Effector memory CD8-positive, alpha-beta T cell (primary cell): ENCODE results near the gene KIAA1328.
A peak's percentile ranks its signal among the peaks of the same experiment; 100 is the strongest.
"Not testable (repeated sequence)": the region's sequence is repeated elsewhere in the genome, so short reads cannot be mapped to it uniquely, and the experiment has no call there.

Experiments used
- ATAC-seq: fragments of 150-1000 bp; cut with Tn5 transposase; replicated peaks from 2 replicates; pipeline ENCODE4 v1.10.0; 2021; ENCODE audit warnings: mild to moderate bottlenecking, moderate library complexity
- DNase-seq, 3 experiments: peaks; one replicate each; pipeline ENCODE4 v3.0.0; 2021
- H3K27ac Mint-ChIP-seq, 2 donors: one replicate each; pipeline ENCODE4 v1.8.0; 2022; ENCODE audit warnings: mild to moderate bottlenecking in 2 of 2, mixed read lengths in 2 of 2, moderate library complexity in 2 of 2
- H3K27me3 Mint-ChIP-seq, 2 donors: one replicate each; pipeline ENCODE4 v1.8.0; 2022; ENCODE audit warnings: mixed read lengths in 2 of 2
- H3K36me3 Mint-ChIP-seq: one replicate; pipeline ENCODE4 v1.8.0; 2022; ENCODE audit warnings: mild to moderate bottlenecking, moderate library complexity, mixed read lengths; ENCODE audit not compliant: insufficient read depth
- H3K4me1 Mint-ChIP-seq, 2 donors: one replicate each; pipeline ENCODE4 v1.8.0; 2022; ENCODE audit warnings: low read depth in 2 of 2, mixed read lengths in 2 of 2
- H3K4me3 Mint-ChIP-seq, 2 donors: one replicate each; pipeline ENCODE4 v1.8.0; 2022; ENCODE audit warnings: mild to moderate bottlenecking in 2 of 2, mixed read lengths in 2 of 2, moderate library complexity in 2 of 2
- H3K9me3 Mint-ChIP-seq, 2 donors: one replicate each; pipeline ENCODE4 v1.8.0; 2022; ENCODE audit warnings: mixed read lengths in 2 of 2

Gene KIAA1328

GRCh38 chr18:36903215-36903928 is 74.4 kb downstream of the KIAA1328 start:
- Mint-ChIP-seq H3K36me3 (no peaks in the 10 kb centered on the region), H3K4me1 (peaks cover 0 to 5% of the 10 kb centered on the region in 2 donors), H3K27ac (no peak overlapping the region), H3K4me3 (no peak overlapping the region), H3K27me3 (no peaks in the 10 kb centered on the region), H3K9me3 (no peaks in the 10 kb centered on the region)
- ATAC-seq (no peak), DNase-seq (no peak)

GRCh38 chr18:36905571-36905970 is 76.6 kb downstream of the KIAA1328 start:
- Mint-ChIP-seq H3K4me3 (no peak overlapping the region), H3K4me1 (peaks cover 0 to 5% of the 10 kb centered on the region in 2 donors), H3K9me3 (no peaks in the 10 kb centered on the region), H3K27ac (no peak overlapping the region), H3K36me3 (no peaks in the 10 kb centered on the region), H3K27me3 (no peaks in the 10 kb centered on the region)
- ATAC-seq: no peak
- no peak for DNase-seq

- not testable (repeated sequence) for H3K36me3 Mint-ChIP-seq, H3K4me3 Mint-ChIP-seq, ATAC-seq, H3K9me3 Mint-ChIP-seq, H3K27me3 Mint-ChIP-seq, DNase-seq
- peak overlapping the region in 1 of 2 donors; percentile 30 for H3K27ac Mint-ChIP-seq
- peaks cover 8 to 28% of the 10 kb centered on the region in 2 donors for H3K4me1 Mint-ChIP-seq
These were observed 80.4 kb downstream of the KIAA1328 start for GRCh38 chr18:36909282-36909681.

- H3K27me3 Mint-ChIP-seq: no peaks in the 10 kb centered on the region
- H3K4me3 Mint-ChIP-seq: no peak overlapping the region
- ATAC-seq: no peak
- H3K9me3 Mint-ChIP-seq: no peaks in the 10 kb centered on the region
- peak overlapping the region in 1 of 2 donors; percentile 49 for H3K27ac Mint-ChIP-seq
- H3K4me1 Mint-ChIP-seq: peaks cover 8 to 27% of the 10 kb centered on the region in 2 donors
- H3K36me3 Mint-ChIP-seq: peaks cover 3% of the 10 kb centered on the region
- no peak for DNase-seq
These were observed 84.0 kb downstream of the KIAA1328 start for GRCh38 chr18:36912887-36913286.

- Mint-ChIP-seq H3K4me3 (no peak overlapping the region), H3K4me1 (peaks cover 2 to 17% of the 10 kb centered on the region in 2 donors), H3K36me3 (peaks cover 3% of the 10 kb centered on the region), H3K27me3 (no peaks in the 10 kb centered on the region), H3K9me3 (no peaks in the 10 kb centered on the region), H3K27ac (peak overlapping the region in 1 of 2 donors; percentile 42)
- ATAC-seq: no peak
- DNase-seq: no peak
These were observed 89.0 kb downstream of the KIAA1328 start for GRCh38 chr18:36917907-36918306.

GRCh38 chr18:36929601-36930000 is 100.7 kb downstream of the KIAA1328 start:
- no peaks in the 10 kb centered on the region for H3K9me3 Mint-ChIP-seq
- H3K4me1 Mint-ChIP-seq: peaks cover 0 to 4% of the 10 kb centered on the region in 2 donors
- no peaks in the 10 kb centered on the region for H3K27me3 Mint-ChIP-seq
- no peak for DNase-seq
- ATAC-seq: no peak
- no peak overlapping the region for H3K4me3 Mint-ChIP-seq
- no peaks in the 10 kb centered on the region for H3K36me3 Mint-ChIP-seq
- H3K27ac Mint-ChIP-seq: peak overlapping the region in 1 of 2 donors; percentile 19

DNA sequence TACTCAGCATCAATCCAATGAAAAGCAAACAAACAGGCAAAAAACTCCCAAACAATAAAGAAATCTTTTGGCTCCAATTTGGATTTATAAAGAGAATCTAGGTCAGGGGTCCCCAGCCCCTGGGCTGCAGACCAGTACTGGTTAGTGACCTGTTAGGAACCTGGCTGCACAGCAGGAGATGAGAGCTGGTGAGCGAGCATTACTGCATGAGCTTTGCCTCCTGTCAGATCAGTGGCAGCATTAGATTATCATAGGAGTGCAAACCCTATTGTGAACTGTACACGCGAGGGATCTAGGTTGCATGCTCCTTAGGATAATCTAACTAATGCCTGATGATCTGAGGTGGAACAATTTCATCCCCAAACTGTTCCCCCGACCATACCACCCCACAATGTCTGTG is 102.2 kb downstream of the KIAA1328 start:
- peaks cover 0 to 4% of the 10 kb centered on the region in 2 donors for H3K4me1 Mint-ChIP-seq
- no peaks in the 10 kb centered on the region for H3K9me3 Mint-ChIP-seq
- H3K27me3 Mint-ChIP-seq: no peaks in the 10 kb centered on the region
- no peak overlapping the region for H3K27ac Mint-ChIP-seq
- no peaks in the 10 kb centered on the region for H3K36me3 Mint-ChIP-seq
- ATAC-seq (no peak), DNase-seq (no peak)
- no peak overlapping the region for H3K4me3 Mint-ChIP-seq

DNA sequence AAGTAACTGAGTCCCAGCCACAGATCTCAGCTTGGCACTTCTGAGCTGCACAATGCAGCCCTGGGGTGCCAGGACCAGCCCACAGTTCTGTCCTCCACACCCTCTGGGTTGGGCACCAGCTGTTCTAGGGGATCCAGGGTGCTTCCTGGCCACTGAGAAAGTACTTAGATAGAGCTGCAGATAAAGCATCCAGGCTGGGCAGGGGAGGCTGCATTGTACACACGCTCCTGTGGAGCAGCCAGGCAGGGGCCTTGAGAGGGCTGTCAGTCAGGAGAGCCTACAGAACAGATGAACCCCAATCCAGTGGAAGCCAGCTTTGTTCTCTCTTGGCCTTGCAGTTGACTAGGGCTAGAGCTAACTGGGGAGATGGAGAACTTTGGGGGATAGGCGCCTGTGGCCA is 104.6 kb downstream of the KIAA1328 start:
- no peak for DNase-seq
- peaks cover 0 to 9% of the 10 kb centered on the region in 2 donors for H3K9me3 Mint-ChIP-seq
- H3K27ac Mint-ChIP-seq: no peak overlapping the region
- ATAC-seq: no peak
- H3K4me1 Mint-ChIP-seq: peaks cover 0 to 4% of the 10 kb centered on the region in 2 donors
- no peak overlapping the region for H3K4me3 Mint-ChIP-seq
- H3K36me3 Mint-ChIP-seq: no peaks in the 10 kb centered on the region
- no peaks in the 10 kb centered on the region for H3K27me3 Mint-ChIP-seq

GRCh38 chr18:36934884-36935283 is 106.0 kb downstream of the KIAA1328 start:
- H3K27me3 Mint-ChIP-seq: no peaks in the 10 kb centered on the region
- peaks cover 0 to 14% of the 10 kb centered on the region in 2 donors for H3K9me3 Mint-ChIP-seq
- DNase-seq: no peak
- H3K36me3 Mint-ChIP-seq: no peaks in the 10 kb centered on the region
- peaks cover 0 to 4% of the 10 kb centered on the region in 2 donors for H3K4me1 Mint-ChIP-seq
- H3K27ac Mint-ChIP-seq: no peak overlapping the region
- ATAC-seq: no peak
- H3K4me3 Mint-ChIP-seq: no peak overlapping the region

DNA sequence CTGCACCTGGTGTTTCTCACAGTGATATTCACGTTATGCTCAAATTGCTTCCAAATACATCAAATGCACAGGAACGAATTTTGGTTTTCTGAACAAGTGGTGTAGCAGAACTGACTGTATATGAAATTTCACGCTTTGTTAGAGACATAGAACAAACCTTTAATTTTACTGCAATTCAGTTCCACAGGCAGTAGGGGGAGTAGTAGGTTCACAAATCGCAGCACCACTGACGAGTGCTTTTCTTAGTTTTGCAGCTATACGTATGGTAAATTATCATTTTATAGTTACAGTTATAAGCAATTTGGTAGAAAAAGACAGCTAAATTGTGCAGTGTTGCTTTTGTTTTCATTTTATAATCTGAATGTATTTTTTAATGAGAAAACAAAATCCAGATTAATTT is 113.3 kb downstream of the KIAA1328 start:
- Mint-ChIP-seq H3K4me1 (no peaks in the 10 kb centered on the region), H3K4me3 (no peak overlapping the region), H3K27ac (no peak overlapping the region), H3K36me3 (peaks cover 3% of the 10 kb centered on the region), H3K9me3 (peaks cover 0 to 14% of the 10 kb centered on the region in 2 donors), H3K27me3 (no peaks in the 10 kb centered on the region)
- ATAC-seq (no peak), DNase-seq (no peak)

GRCh38 chr18:36947820-36948348 is 119.0 kb downstream of the KIAA1328 start:
- peaks cover 3% of the 10 kb centered on the region for H3K36me3 Mint-ChIP-seq
- H3K4me1 Mint-ChIP-seq: no peaks in the 10 kb centered on the region
- H3K4me3 Mint-ChIP-seq: no peak overlapping the region

DNA sequence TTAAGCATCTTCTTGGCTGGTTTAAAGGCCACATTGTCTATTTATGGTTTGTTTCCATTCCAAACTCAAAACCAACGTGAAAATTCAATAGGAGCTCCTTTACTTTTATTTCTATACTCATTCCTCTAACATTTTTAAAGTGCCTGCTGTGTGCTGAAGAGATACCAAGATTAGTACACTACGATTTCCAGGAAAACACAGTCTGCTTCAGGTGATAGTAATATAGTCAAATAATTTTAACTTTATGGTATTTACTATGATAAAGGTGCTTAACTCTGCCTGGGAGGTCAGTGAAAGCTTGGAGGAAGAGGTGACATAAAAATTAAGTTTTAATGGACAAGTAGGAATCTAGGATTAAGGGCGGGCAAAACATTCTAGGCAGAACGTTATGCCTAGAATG is 121.4 kb downstream of the KIAA1328 start:
- Mint-ChIP-seq H3K36me3 (peaks cover 7% of the 10 kb centered on the region), H3K27me3 (no peaks in the 10 kb centered on the region)

More at GRCh38 chr18:36947820-36948348, 119.0 kb downstream of the KIAA1328 start:
- Mint-ChIP-seq H3K9me3 (no peaks in the 10 kb centered on the region), H3K27ac (no peak overlapping the region), H3K27me3 (no peaks in the 10 kb centered on the region)
- DNase-seq (no peak), ATAC-seq (no peak)

DNA sequence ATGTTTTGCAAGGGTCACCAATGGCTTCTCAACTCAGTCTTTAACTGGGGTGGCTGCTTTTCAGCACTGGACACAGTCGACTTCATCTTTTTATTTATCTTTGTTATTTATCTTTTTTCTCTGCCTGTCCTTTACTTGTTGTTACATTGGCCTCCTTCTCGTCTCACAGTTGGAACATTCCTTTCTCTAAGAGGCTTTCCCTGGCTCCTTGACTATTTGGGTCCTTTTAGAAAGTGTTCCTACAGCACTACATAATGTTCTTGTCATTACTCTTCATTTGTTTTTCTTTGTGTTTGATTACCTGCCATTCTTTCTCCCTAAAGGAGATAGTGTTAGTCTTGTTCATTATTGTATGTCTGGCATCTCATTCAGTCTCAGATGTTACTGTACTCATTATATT is 122.0 kb downstream of the KIAA1328 start:
- peaks cover 11% of the 10 kb centered on the region for H3K36me3 Mint-ChIP-seq
- DNase-seq (no peak), ATAC-seq (no peak)
- no peaks in the 10 kb centered on the region for H3K9me3 Mint-ChIP-seq
- no peaks in the 10 kb centered on the region for H3K27me3 Mint-ChIP-seq
- H3K4me3 Mint-ChIP-seq: no peak overlapping the region
- no peaks in the 10 kb centered on the region for H3K4me1 Mint-ChIP-seq
- no peak overlapping the region for H3K27ac Mint-ChIP-seq

More for the DNA sequence above, 121.4 kb downstream of the KIAA1328 start:
- no peaks in the 10 kb centered on the region for H3K4me1 Mint-ChIP-seq
- H3K27ac Mint-ChIP-seq: no peak overlapping the region
- DNase-seq (no peak), ATAC-seq (no peak)
- no peak overlapping the region for H3K4me3 Mint-ChIP-seq
- H3K9me3 Mint-ChIP-seq: no peaks in the 10 kb centered on the region

GRCh38 chr18:36953047-36953446 is 124.1 kb downstream of the KIAA1328 start:
- ATAC-seq (no peak), DNase-seq (no peak)
- H3K27ac Mint-ChIP-seq: no peak overlapping the region
- peaks cover 8% of the 10 kb centered on the region for H3K36me3 Mint-ChIP-seq
- no peak overlapping the region for H3K4me3 Mint-ChIP-seq
- no peaks in the 10 kb centered on the region for H3K4me1 Mint-ChIP-seq
- H3K9me3 Mint-ChIP-seq: peaks cover 0 to 2% of the 10 kb centered on the region in 2 donors
- H3K27me3 Mint-ChIP-seq: no peaks in the 10 kb centered on the region
